Astrocyte of the spinal cord (primary cell): ENCODE data around the gene SPSB2.
A peak's percentile ranks its signal among the peaks of the same experiment; 100 is the strongest.
"Not testable (repeated sequence)": the region's sequence is repeated elsewhere in the genome, so short reads cannot be mapped to it uniquely, and the experiment has no call there.

ENCODE experiments used
- DNase-seq: peaks from one replicate; pipeline ENCODE4 v3.0.0; 2011; ENCODE audit warnings: low read depth, low spot score
- H3K4me3 ChIP-seq: 2 replicates; pipeline ENCODE4 v1.5.1; 2011; ENCODE audit warnings: low read depth, mild to moderate bottlenecking, low read length, moderate library complexity
- in situ Hi-C: cut with HindIII; loops from 2 replicates; pipeline ENCODE4 v1.10.0; 2017; ENCODE audit warnings: low sequenced_read_pairs
- TF ChIP-seq, protein P1 (sequence below): IDR thresholded peaks from 2 replicates; pipeline ENCODE4 v1.5.1; 2012; ENCODE audit warnings: low read depth, mild to moderate bottlenecking, low read length, inconsistent platforms

Gene SPSB2

DNA sequence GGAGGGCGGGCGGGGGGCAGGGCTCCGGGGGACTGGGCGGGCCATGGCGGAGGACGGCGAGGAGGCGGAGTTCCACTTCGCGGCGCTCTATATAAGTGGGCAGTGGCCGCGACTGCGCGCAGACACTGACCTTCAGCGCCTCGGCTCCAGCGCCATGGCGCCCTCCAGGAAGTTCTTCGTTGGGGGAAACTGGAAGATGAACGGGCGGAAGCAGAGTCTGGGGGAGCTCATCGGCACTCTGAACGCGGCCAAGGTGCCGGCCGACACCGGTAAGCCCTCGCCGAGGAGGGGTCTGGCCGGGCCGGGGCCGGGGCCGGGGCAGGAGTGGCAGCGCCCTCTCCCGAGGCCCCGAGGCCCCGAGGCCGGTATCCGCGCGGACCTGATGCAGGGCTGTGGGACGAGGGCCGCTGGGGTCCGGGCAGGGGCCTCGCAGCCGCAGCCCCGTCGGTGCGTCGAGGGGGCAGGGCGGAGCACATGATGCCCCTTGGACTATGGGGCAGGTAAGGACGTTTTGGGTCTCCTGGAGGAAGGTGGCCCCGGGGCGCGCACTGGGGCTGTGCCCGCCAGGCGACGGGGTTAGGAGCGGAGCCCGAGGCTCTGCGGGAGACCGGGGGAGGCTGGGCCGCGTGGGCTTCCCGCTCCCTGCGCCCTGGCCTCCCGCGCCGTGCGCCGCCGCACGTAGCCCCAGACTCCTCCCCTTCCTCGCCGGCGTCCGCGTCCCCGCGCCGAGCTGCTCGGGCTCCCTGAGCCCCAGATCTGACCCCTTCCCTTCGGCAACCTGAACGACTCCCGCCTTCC is 5.5 kb downstream of the SPSB2 start, which contains the start of gene TPI1:
Gene TPI1, plus strand, starts transcription at position 119 of the 798 bp plus-strand sequence. Its CDS starts 36 bp downstream, at position 155.
- TF ChIP-seq, protein P1, sequence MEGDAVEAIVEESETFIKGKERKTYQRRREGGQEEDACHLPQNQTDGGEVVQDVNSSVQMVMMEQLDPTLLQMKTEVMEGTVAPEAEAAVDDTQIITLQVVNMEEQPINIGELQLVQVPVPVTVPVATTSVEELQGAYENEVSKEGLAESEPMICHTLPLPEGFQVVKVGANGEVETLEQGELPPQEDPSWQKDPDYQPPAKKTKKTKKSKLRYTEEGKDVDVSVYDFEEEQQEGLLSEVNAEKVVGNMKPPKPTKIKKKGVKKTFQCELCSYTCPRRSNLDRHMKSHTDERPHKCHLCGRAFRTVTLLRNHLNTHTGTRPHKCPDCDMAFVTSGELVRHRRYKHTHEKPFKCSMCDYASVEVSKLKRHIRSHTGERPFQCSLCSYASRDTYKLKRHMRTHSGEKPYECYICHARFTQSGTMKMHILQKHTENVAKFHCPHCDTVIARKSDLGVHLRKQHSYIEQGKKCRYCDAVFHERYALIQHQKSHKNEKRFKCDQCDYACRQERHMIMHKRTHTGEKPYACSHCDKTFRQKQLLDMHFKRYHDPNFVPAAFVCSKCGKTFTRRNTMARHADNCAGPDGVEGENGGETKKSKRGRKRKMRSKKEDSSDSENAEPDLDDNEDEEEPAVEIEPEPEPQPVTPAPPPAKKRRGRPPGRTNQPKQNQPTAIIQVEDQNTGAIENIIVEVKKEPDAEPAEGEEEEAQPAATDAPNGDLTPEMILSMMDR: no peak
- DNase-seq: peak; percentile 78
- peak within 1 kb of the TSS; percentile 65 for H3K4me3 ChIP-seq
- in situ Hi-C loops: no loop called here

DNA sequence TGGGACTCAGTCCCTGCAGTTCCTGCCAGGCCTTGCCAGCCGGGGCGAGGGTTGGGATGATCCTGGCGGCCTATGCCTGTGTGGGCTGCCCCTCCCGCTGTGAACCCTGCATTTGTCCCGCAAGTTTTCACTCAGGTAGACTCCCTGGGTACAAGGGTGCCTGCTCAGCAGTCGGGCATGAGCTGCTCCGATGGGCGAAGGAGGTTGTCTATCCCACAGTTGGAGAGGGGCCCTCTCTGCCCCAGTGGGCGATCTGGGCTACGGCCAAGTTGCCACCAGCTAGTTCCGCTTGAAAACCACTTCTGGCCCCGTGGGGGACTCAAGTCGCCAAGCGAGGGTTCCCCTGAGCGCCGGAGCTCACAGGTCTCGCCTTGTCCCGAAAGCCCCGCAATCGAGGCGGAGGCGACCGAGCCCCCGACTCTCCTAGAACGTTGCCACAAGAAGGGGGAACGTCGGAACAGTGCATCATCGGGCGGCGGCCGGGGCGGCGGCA is 6.1 kb downstream of the SPSB2 start:
- peak overlapping the region; percentile 65 for H3K4me3 ChIP-seq
- DNase-seq: no peak
- TF ChIP-seq, protein P1: no peak
- in situ Hi-C loops: no loop called here

DNA sequence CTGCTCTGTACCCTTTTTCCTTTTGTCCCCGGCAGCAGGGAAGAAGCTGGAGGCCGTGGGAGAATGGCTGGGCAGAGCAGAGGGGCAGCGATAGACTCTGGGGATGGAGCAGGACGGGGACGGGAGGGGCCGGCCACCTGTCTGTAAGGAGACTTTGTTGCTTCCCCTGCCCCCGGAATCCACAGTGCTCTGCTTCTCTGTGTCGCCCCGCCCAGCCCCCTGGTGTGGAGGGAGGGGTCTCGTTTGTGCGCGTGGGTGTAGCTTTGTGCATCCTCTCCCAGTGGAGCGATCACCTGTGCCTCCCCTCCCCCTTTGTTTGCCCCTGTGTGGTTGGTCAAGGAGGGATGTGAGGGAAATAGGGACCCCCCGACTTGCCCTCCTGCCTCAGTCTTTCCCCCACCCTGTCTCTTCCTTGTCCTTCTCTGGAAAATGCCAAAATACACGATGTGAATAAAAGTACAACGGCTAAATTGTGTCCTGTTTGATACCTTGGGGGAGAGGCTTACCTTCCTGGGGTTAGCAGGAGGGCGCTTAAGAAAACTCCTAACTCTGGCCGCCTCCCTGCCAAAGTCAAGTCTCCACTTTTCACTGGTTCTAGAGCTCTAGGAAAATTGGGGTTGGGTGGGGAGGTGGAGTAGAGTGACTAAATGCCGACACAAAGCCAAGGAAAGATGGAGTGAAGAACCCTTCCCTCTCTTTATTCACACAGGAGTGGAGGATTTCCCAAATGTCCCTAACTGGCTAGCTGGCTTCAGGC is 6.8 kb downstream of the SPSB2 start:
- in situ Hi-C loops: no loop called here
- no peak overlapping the region for H3K4me3 ChIP-seq
- TF ChIP-seq, protein P1: no peak
- no peak for DNase-seq

DNA sequence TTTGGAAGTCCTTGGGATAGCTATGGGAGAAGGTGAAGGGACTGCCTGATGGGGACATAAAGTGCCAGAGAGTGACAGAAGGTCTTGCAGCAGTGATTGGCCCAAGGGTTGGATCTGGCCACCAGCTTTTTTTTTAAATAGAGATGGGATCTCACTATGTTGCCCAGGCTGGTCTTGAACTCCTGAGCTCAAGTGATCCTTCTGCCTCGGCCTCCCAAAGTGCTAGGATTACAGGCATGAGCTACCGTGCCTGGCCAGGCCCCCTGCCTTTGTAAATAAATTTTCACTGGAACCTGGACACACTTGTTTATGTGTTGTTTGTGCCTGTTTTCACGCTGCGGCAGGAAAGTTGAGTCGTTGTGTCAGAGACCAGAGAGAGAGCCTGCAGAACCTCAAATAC is 7.8 kb downstream of the SPSB2 start:
- H3K4me3 ChIP-seq, in situ Hi-C loops: not testable (repeated sequence)

DNA sequence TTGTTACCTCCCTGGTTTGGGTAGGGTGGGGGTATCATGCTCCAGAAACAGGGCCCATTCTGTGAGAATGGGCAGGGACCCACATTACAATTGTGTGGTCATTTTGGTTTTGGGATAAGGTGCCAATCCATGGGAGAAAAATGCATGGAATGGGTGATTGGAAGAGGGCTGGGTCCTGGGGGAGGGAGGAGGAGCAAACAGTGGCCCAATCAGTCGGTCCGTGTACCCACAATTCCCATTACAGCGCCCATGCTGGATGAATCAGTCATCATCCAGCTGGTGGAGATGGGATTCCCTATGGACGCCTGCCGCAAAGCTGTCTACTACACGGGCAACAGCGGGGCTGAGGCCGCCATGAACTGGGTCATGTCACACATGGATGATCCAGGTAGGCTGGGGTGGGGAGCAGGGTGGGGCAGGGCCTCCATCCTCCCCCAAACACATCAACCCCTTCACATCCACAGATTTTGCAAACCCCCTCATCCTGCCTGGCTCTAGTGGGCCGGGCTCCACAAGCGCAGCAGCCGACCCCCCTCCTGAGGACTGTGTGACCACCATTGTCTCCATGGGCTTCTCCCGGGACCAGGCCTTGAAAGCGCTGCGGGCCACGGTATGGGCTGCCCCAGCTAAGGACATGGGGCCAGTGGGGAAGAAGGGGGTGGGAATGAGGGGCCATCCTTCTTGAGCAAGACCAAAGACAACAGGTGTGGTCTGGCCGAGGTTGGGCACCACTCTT is 9.3 kb downstream of the SPSB2 start:
- H3K4me3 ChIP-seq: no peak overlapping the region
- in situ Hi-C loops: no loop called here
- TF ChIP-seq, protein P1: no peak
- no peak for DNase-seq

More for the DNA sequence above, 7.8 kb downstream of the SPSB2 start:
- DNase-seq: not testable (repeated sequence)

DNA sequence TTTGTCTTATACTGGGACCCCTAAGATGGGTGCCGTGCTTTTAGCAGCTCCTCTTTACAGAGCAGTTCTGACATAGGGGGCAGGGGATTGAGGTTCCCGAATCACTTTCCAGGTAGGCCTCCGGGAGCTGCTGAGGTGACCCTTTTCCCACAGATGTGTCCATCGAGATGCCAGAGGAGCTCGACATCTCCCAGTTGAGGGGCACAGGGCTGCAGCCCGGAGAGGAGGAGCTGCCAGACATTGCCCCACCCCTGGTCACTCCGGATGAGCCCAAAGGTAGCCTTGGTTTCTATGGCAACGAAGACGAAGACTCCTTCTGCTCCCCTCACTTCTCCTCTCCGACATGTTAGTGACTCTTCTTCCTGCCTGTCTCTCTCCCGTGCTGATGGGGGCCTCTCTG is 10.1 kb downstream of the SPSB2 start:
- in situ Hi-C loops: no loop called here
- TF ChIP-seq, protein P1: no peak
- H3K4me3 ChIP-seq: no peak overlapping the region
- no peak for DNase-seq
